ENCODE results near the gene BCO2.
"Not testable (repeated sequence)": the region's sequence is repeated elsewhere in the genome, so short reads cannot be mapped to it uniquely, and the experiment has no call there.

BCO2 gene

GRCh38 chr11:112161012-112161411 lies 14.3 kb upstream of the BCO2 start:
- no peak overlapping the region for H3K4me3 ChIP-seq (replicated peaks; ENCODE audit: low read depth, low read length)
- no peak for DNase-seq (ENCODE audit: extremely low read depth, low read depth)
- no peak for TF ChIP-seq CTCF (IDR thresholded peaks at IDR 0.05; ENCODE audit: low read depth, low read length, missing control alignments)

- H3K4me3 ChIP-seq (replicated peaks; ENCODE audit: low read depth, low read length); DNase-seq (ENCODE audit: extremely low read depth, low read depth): not testable (repeated sequence)
Measured at GRCh38 chr11:112162200-112162599, 13.1 kb upstream of the BCO2 start.

- no peak for DNase-seq (ENCODE audit: extremely low read depth, low read depth)
- no peak overlapping the region for H3K4me3 ChIP-seq (replicated peaks; ENCODE audit: low read depth, low read length)
- no peak for TF ChIP-seq CTCF (IDR thresholded peaks at IDR 0.05; ENCODE audit: low read depth, low read length, missing control alignments)
Measured at GRCh38 chr11:112162761-112163546, 12.4 kb upstream of the BCO2 start.

GRCh38 chr11:112163875-112164685 lies 11.2 kb upstream of the BCO2 start, which contains the start of gene IL18:
IL18 (minus strand) TSS chr11:112164094; CDS start chr11:112155053, 9,041 bp downstream.
- no peak for TF ChIP-seq CTCF (IDR thresholded peaks at IDR 0.05; ENCODE audit: low read depth, low read length, missing control alignments)
- no peak within 1 kb of the TSS for H3K4me3 ChIP-seq (replicated peaks; ENCODE audit: low read depth, low read length)
- DNase-seq (ENCODE audit: extremely low read depth, low read depth) = no peak

- no peak for DNase-seq (ENCODE audit: extremely low read depth, low read depth)
- no peak overlapping the region for H3K4me3 ChIP-seq (replicated peaks; ENCODE audit: low read depth, low read length)
- TF ChIP-seq CTCF (IDR thresholded peaks at IDR 0.05; ENCODE audit: low read depth, low read length, missing control alignments) = no peak
Measured at GRCh38 chr11:112165049-112165448, 10.3 kb upstream of the BCO2 start.

- TF ChIP-seq CTCF (IDR thresholded peaks at IDR 0.05; ENCODE audit: low read depth, low read length, missing control alignments) = no peak
- H3K4me3 ChIP-seq (replicated peaks; ENCODE audit: low read depth, low read length) = no peak overlapping the region
- DNase-seq (ENCODE audit: extremely low read depth, low read depth) = no peak
Measured at GRCh38 chr11:112166562-112166961, 8.8 kb upstream of the BCO2 start.

- TF ChIP-seq CTCF (IDR thresholded peaks at IDR 0.05; ENCODE audit: low read depth, low read length, missing control alignments) = no peak
- no peak for DNase-seq (ENCODE audit: extremely low read depth, low read depth)
- no peak within 1 kb of the TSS for H3K4me3 ChIP-seq (replicated peaks; ENCODE audit: low read depth, low read length)
Measured at GRCh38 chr11:112167145-112167544, 8.2 kb upstream of the BCO2 start, which contains the start of gene TEX12. TEX12 (plus strand) TSS chr11:112167372; CDS start chr11:112169269, 1,897 bp downstream.

Measured in HFF-Myc (cell line).